VCaP (cell line): ENCODE measurements around the gene VRK3.
"Not testable (repeated sequence)": the region's sequence is repeated elsewhere in the genome, so short reads cannot be mapped to it uniquely, and the experiment has no call there.

ENCODE experiments used
- H3K27ac ChIP-seq: fragments of 450-650 bp; 2 replicates; pipeline ENCODE4 v1.5.1; 2017
- TF ChIP-seq, protein P1 (sequence below): fragments of 450-650 bp; conservative IDR thresholded peaks from 2 replicates; pipeline ENCODE4 v1.5.1; 2017; ENCODE audit warnings: mild to moderate bottlenecking, moderate library complexity

Gene VRK3

DNA sequence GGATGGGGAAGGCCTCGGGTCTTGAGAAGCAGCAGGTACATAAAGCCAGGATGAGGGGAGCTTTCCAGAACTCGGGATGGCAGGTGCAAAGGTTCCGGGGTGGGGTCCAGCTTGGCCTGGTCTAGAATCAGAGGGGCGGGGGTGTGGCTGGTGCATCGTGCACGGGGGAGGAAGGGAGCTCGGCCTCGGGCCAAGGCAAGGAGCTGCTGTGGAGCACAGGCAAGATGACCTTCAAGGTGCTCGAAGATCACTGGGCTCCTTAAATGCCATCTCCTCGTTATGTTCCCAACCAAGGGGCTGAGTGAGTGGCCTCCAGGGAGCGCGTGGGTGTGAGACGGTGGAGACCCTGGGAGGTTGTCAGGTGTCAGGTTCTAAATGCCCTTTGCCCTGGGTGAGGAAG, 48.1 kb downstream of the VRK3 start:
- TF ChIP-seq, protein P1, sequence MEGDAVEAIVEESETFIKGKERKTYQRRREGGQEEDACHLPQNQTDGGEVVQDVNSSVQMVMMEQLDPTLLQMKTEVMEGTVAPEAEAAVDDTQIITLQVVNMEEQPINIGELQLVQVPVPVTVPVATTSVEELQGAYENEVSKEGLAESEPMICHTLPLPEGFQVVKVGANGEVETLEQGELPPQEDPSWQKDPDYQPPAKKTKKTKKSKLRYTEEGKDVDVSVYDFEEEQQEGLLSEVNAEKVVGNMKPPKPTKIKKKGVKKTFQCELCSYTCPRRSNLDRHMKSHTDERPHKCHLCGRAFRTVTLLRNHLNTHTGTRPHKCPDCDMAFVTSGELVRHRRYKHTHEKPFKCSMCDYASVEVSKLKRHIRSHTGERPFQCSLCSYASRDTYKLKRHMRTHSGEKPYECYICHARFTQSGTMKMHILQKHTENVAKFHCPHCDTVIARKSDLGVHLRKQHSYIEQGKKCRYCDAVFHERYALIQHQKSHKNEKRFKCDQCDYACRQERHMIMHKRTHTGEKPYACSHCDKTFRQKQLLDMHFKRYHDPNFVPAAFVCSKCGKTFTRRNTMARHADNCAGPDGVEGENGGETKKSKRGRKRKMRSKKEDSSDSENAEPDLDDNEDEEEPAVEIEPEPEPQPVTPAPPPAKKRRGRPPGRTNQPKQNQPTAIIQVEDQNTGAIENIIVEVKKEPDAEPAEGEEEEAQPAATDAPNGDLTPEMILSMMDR, result no peak

DNA sequence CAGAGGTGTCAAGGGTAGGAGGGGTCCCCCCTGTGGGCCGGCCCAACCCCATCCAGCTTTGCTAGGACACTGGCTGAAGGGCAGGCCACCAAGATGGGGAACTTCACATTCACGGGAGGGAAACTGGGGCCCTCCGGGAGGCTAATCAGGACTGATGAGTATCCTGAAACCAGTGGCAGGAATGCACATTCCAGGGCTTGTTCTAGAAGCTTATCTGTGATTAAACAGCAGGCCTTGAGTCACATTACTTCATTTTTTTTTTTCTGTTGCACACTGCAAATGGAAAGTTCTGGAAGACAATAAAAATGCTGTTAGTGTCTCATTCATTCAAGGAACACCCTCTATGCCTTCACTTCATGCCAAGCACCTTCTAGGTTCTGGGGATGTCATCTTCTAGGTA, 48.7 kb downstream of the VRK3 start:
- TF ChIP-seq, protein P1, result no peak
- H3K27ac ChIP-seq, result no peak overlapping the region

More for the DNA sequence above, 48.1 kb downstream of the VRK3 start:
- no peak overlapping the region for H3K27ac ChIP-seq

DNA sequence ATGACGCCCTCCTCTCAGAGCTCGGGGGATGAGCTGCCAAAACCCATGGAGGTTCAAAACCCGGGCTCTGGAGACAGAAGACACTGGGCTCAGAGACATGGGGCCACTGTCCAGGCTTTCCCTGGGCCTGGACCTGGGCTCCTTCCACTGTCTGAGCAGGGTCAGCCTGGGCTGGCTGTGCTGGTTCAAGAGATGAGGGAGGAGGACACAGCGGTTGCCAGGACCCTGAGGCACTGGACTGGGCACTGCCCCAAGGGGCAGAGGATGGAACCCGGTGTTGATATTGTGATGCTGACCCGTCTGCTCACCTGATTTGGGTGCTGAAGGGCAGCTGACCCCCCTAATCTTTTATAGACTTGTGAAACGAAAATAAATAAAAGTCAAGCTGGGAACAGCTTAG, 50.1 kb downstream of the VRK3 start:
- no peak overlapping the region for H3K27ac ChIP-seq
- TF ChIP-seq, protein P1, result no peak

DNA sequence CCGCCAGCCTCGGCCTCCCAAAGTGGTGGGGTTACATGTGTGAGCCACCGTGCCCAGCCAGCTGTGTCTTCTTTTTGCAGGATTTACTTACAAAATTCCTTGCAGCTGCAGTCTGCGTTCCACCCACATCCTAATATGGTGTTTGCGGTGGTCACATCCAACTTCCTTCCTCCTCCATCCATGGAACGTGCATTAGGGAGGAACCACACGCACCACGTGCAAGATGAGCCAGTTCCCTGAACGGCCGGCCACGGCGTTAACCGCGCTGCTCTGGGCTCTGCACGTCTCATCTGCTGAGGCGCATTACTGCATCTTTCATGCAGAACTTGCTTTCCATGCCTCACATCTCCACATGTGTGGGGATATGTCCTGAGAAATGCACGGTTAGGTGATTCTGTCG, 51.2 kb downstream of the VRK3 start:
- no peak overlapping the region for H3K27ac ChIP-seq
- TF ChIP-seq, protein P1, result no peak

DNA sequence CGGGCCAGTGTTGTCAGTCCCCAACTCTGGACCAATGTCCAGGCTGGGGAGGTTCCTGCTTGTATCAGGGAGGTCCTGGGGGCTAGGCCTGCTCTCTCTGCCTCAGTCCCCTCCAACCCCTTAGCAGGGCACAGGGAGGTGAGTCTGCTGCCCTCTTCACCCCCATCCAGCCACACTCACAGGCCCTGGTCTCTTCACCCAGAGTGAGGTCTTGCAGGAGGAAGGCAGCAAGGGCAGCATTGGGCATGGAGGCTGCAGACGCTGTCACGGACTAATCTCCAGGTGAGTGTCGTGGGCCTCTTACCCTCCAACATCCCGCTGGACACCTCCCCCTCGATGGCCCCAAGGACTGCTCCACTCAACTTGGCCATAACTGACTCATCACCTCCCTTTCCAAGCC, 52.3 kb downstream of the VRK3 start:
- TF ChIP-seq, protein P1, result no peak
- no peak overlapping the region for H3K27ac ChIP-seq

DNA sequence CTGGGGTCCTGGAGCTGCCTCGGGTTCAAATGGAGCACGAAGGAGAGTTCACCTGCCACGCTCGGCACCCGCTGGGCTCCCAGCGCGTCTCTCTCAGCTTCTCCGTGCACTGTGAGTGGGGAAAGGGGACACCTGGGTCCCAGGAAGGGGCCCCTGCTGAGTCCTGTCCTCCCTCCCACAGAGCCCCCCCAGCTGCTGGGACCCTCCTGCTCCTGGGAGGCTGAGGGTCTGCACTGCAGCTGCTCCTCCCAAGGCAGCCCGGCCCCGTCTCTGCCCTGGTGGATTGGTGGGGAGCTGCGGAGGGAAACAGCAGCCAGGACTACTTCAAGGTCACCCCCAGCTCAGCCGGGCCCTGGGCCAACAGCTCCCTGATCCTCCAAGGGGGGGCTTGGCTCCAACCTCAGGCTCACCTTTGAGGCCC, 53.2 kb downstream of the VRK3 start:
- H3K27ac ChIP-seq, result no peak overlapping the region
- TF ChIP-seq, protein P1, result no peak

DNA sequence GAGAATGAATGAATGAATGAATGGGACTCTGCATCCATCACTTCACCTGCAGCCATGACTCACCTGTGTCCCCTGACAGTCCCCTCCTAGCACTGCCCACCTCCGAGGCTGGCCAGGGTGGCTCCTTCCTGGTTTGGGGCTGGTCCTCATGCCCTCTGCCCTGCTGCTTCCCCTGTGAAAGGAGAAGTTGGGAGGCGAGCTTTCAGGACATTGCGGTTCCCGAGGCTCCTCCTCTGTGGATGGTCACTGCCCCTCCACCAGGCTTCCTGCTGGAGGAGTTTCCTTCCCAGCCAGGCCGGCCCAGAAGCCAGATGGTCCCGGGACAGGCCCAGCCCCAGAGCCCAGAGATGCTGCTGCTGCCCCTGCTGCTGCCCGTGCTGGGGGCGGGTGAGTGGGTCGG, 55.8 kb downstream of the VRK3 start:
- not testable (repeated sequence) for H3K27ac ChIP-seq

DNA sequence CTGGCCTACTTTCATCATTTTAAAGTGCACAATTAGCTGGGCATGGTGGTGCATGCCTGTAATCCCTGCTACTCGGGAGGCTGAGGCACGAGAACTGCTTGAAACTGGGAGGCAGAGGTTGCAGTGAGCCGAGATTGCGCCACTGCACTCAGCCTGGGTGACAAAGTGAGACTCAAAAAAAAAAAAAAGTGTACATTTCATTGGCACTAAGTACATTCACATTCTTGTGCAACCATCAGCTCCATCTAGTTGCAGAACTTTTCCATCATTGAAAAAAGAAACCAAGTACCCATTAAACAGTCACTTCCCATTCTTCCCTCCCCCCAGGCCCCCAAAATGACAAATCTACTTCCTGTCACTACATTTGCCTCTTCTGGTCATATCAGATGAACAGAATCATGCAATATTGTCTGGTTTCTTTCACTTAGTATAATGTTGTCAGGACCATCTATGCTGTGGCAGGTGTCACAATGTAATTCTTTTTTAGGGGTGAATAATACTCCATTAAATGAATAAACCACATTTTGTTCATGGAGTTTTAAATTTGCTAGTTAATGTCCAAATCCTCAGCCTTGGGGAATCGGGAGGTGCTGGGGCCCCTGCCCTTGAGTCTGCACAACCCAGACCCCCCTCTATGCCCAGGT, 56.8 kb downstream of the VRK3 start:
- TF ChIP-seq, protein P1, result no peak
- no peak overlapping the region for H3K27ac ChIP-seq

DNA sequence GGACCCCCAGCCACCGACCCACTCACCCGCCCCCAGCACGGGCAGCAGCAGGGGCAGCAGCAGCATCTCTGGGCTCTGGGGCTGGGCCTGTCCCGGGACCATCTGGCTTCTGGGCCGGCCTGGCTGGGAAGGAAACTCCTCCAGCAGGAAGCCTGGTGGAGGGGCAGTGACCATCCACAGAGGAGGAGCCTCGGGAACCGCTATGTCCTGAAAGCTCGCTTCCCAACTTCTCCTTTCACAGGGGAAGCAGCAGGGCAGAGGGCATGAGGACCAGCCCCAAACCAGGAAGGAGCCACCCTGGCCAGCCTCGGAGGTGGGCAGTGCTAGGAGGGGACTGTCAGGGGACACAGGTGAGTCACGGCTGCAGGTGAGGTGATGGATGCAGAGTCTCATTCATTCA, 64.2 kb downstream of the VRK3 start, which contains the start of gene SIGLEC11:
TSS of gene SIGLEC11 (minus strand) at position 193 of the 400 bp plus-strand sequence. CDS start at position 102, 91 bp downstream.
- not testable (repeated sequence) for H3K27ac ChIP-seq

DNA sequence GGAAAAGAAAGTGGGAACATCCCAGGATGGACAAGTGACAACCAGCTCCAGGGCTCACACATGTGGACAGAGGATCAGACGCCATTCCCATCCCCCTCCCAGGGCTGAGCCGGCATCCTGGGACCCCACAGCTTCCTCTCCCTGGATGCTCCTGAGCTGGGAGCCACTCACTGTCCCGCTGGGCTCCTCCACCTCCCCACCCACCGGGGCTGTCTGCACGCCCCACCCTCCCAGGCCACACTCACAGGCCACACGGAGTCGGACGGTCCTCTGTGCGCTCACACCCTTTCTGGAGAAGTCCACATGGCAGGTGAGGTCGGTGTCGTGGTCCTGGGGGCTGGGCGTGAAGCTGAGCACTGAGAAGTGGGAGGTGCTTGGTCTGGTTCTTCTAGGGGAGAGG, 65.3 kb downstream of the VRK3 start:
- H3K27ac ChIP-seq, result not testable (repeated sequence)

DNA sequence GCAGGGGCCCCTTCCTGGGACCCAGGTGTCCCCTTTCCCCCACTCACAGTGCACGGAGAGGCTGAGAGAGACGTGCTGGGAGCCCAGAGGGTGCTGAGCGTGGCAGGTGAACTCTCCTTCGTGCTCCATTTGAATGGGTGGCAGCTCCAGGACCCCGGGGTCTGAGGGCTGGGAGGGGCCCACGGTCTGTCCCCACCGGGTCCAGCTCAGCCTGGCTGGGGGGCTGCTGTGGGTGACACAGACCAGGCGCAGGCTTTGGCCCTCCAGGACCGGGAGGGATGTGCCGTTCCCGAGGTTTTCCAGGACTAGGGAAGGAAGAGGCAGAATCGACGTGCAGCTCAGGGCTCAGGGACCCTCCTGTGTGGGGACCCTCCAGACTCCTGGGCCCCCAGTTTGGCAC, 66.6 kb downstream of the VRK3 start:
- not testable (repeated sequence) for H3K27ac ChIP-seq

DNA sequence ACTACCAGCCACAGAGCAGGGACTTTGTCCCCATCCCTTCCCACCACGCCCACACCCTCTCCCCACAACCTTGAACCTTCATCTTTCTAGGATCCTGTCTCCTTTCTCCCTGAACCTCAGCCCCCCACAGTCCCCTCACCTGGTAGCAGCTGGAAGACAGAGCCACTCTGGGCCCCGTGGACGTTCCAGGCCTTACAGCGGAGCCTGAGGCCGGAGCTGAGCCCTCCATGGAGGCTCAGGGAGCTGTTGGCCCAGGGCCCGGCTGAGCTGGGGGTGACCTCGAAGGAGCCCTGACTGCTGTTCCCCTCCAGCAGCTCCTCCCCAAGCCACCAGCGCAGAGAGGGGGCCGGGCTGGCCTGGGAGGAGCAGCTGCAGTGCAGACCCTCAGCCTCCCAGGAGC, 67.0 kb downstream of the VRK3 start:
- not testable (repeated sequence) for H3K27ac ChIP-seq
